HuH-7.5 (cell line): ENCODE data around the gene LY6G5B.

ENCODE experiments used
- DNase-seq: peaks from one replicate; pipeline ENCODE4 v3.0.0; 2011; ENCODE audit warnings: low spot score

The LY6G5B gene

DNA sequence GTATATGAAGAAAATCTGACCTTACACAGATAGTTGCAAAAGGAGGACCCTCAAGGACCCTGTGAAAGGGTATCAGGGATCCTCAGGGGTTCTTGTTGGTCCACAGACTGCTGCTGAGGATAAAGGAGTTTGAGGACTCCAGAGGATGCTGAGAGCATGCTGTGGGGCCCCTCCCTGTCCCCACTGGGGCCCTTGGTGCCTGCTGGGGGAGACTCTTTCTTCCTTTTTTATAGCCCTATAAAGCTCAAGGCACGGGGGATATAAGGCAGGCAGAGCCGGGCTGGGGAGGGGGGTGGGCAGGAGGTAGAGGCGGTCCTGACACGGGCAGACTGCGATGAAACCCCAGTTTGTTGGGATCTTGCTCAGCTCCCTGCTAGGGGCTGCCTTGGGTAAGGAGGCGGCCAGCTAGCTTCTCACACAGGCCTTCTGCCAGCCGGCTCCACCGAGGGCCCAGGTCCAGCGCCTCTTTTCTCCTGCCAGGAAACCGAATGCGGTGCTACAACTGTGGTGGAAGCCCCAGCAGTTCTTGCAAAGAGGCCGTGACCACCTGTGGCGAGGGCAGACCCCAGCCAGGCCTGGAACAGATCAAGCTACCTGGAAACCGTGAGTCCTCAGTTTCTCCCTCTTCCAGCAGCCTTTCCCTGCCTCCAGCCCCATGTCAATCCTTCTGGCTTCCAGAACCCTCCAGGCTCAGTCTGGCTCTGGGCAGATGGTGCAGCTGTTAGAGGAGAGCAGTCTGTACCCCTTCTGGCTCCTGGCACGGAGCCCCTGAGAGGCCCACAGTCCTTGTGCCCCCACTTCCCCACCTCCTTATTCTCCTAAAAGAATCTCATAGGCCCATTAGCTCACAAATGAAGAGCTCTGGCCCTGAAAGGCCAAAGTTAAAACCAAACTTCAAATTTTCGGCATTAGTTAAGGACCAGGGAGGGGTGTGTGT is 45.5 kb downstream of the LY6G5B start, which contains the start of gene LY6G6D:
Gene LY6G6D, plus strand, starts transcription at position 327 of the 937 bp plus-strand sequence. Its CDS starts 8 bp downstream, at position 335.
- DNase-seq = no peak

DNA sequence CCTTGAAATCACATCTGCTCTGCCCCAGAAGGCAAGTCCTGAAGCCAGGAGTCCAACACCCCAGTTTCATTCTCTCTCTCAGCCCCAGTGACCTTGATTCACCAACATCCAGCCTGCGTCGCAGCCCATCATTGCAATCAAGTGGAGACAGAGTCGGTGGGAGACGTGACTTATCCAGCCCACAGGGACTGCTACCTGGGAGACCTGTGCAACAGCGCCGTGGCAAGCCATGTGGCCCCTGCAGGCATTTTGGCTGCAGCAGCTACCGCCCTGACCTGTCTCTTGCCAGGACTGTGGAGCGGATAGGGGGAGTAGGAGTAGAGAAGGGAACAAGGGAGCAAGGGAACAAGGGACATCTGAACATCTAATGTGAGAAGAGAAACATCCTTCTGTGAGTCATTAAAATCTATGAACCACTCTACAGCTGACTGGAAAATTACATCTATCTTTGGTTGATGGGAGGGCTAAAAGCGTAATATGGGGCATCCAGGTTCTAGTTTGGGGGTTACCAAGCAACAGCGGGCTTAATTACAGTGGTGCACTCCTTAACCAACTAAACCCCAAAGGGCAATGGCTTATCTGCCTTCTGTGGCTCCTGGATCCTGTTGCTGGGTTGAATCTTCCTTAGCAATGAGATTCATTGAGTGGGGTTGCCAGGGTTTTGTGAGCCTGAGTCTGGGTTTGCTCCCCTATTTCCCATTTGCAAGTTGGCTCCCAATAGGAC is 47.9 kb downstream of the LY6G5B start:
- peak; percentile 39 for DNase-seq

DNA sequence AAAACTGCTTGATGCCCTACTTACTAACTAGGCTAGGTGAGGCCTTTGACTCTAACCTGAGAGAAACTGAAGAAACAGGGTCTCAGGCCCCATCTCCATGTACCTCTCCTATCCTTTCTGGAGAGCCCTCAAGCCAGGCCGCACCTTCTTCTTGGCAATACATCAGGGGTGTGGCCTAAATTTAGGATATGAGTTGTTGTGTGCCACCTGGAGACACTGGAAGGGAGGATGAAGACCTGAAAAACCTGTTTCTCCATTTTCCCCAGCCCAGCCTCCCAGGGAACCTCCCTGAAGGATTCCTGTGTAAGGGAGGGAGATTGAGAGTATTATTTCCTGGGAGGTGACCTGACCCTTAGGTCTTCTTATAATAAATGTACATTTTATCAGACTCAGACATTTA is 48.5 kb downstream of the LY6G5B start:
- DNase-seq = no peak

DNA sequence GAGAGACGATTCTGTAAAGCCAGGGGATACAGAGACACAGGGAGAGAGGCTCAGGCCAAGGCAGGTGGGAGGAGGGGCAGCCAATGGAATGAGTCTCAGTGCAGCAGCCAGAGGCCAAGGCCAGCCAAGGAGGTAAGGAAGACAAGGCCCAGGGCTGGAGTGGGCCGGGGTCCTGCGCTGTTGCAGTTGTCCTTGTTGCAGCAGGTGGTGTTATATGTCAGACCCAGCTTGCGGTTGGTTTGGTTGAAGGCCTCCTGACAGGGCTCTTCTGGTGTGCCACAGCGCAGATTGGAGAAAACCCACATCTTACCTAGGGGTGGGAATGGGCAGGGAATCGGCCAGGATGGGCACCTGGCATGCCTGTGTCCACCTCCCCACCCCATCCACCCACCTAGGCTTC is 49.2 kb downstream of the LY6G5B start:
- DNase-seq = no peak

GRCh38 chr6:31720196-31720770 is 50.5 kb downstream of the LY6G5B start:
- DNase-seq = no peak

GRCh38 chr6:31721351-31722020 is 51.7 kb downstream of the LY6G5B start, which contains the start of gene LY6G6C:
Gene LY6G6C, minus strand, starts transcription at chr6:31721746. Its CDS starts 67 bp downstream, at chr6:31721679.
- no peak for DNase-seq

GRCh38 chr6:31722173-31722572 is 52.4 kb downstream of the LY6G5B start:
- no peak for DNase-seq
